ENCODE data around the gene NOP9.

DNA sequence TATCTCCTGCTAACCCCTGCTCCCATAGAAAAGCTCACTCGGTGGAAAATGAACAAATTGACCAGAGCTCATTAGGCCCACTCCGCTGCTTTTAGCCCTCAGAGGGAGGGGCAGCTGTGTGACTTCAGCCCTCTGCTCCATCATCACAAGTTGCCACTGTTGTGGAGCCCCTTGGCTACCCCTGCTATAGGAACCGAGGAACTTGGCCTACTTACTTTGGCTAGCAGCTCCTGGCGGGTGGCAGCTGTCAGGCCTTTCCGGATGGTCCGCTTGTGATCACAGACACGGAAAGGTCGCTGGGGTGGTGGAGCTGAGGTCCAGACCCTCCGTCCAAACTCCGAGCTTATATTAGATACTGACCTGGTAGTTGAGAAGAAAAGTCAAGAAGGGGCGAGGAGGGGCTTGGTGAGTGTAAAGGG is 7.5 kb downstream of the NOP9 start:
- no peak for TF ChIP-seq CTCF (IDR thresholded peaks at IDR 0.05; ENCODE audit: low read length)
- no peak for TF ChIP-seq EZH2 (optimal IDR thresholded peaks at IDR 0.05; ENCODE audit: low read depth, low read length)
- no peak for TF ChIP-seq EZH2phosphoT487 (IDR thresholded peaks at IDR 0.05; ENCODE audit: low read length)
